HEK293T (cell line): ENCODE results near the gene B3GNT3.

Experiments
- CTCF ChIA-PET: fragments of 350-600 bp; formaldehyde crosslinking; extraction: SDS; loops from one replicate; lab custom pipeline; 2021; ENCODE audit warnings: antibody characterized with exemption, inconsistent platforms; lab: Yijun Ruan, JAX
- POLR2A ChIA-PET: fragments of 350-600 bp; formaldehyde crosslinking; extraction: SDS; loops from one replicate; lab custom pipeline; 2020; ENCODE audit warnings: antibody characterized with exemption, inconsistent platforms; lab: Yijun Ruan, JAX
- DNase-seq: peaks from one replicate; pipeline ENCODE4 v3.0.0; 2012; ENCODE audit warnings: mixed read lengths; ENCODE audit errors: extremely low spot score
- ARNT ChIP-seq: fragments of 450-650 bp; IDR thresholded peaks from 2 replicates; pipeline ENCODE4 v1.6.1; 2017; ENCODE audit warnings: mild to moderate bottlenecking
- BHLHE40 ChIP-seq: fragments of 450-650 bp; IDR thresholded peaks from 2 replicates; pipeline ENCODE4 v1.6.1; 2016; ENCODE audit warnings: mild to moderate bottlenecking, moderate library complexity, borderline replicate concordance
- CTBP1 ChIP-seq: fragments of 450-650 bp; IDR thresholded peaks from 2 replicates; pipeline ENCODE4 v1.6.1; 2016; ENCODE audit warnings: borderline replicate concordance
- ELF4 ChIP-seq: fragments of 450-650 bp; IDR thresholded peaks from 2 replicates; pipeline ENCODE4 v1.6.1; 2017; ENCODE audit warnings: antibody characterized with exemption
- FOXA1 ChIP-seq: fragments of 450-650 bp; IDR thresholded peaks from 2 replicates; pipeline ENCODE4 v1.6.1; 2016; ENCODE audit warnings: mild to moderate bottlenecking
- FOXK2 ChIP-seq: fragments of 450-650 bp; IDR thresholded peaks from 2 replicates; pipeline ENCODE4 v1.6.1; 2016; ENCODE audit warnings: mild to moderate bottlenecking
- FOXM1 ChIP-seq: fragments of 450-650 bp; IDR thresholded peaks from 2 replicates; pipeline ENCODE4 v1.6.1; 2017; ENCODE audit warnings: mild to moderate bottlenecking, borderline replicate concordance
- HDGF ChIP-seq: fragments of 450-650 bp; IDR thresholded peaks from 2 replicates; pipeline ENCODE4 v1.6.1; 2017; ENCODE audit warnings: antibody characterized with exemption, borderline replicate concordance
- L3MBTL2 ChIP-seq: fragments of 450-650 bp; conservative IDR thresholded peaks from 2 replicates; pipeline ENCODE4 v1.6.1; 2016; ENCODE audit warnings: mild to moderate bottlenecking
- LEF1 ChIP-seq: fragments of 450-650 bp; IDR thresholded peaks from 2 replicates; pipeline ENCODE4 v1.6.1; 2017; ENCODE audit warnings: mild to moderate bottlenecking, borderline replicate concordance
- NFRKB ChIP-seq: fragments of 450-650 bp; IDR thresholded peaks from 2 replicates; pipeline ENCODE4 v1.6.1; 2016; ENCODE audit warnings: mild to moderate bottlenecking, moderate library complexity
- SP1 ChIP-seq: fragments of 450-650 bp; IDR thresholded peaks from 2 replicates; pipeline ENCODE4 v1.6.1; 2017
- SUZ12 ChIP-seq: fragments of 450-650 bp; IDR thresholded peaks from 2 replicates; pipeline ENCODE4 v1.6.1; 2016; ENCODE audit warnings: mild to moderate bottlenecking
- TARDBP ChIP-seq: fragments of 450-650 bp; IDR thresholded peaks from 2 replicates; pipeline ENCODE4 v1.6.1; 2016
- ZNF384 ChIP-seq: fragments of 450-650 bp; IDR thresholded peaks from 2 replicates; pipeline ENCODE4 v1.6.1; 2016
- TF ChIP-seq, protein P1 (sequence below): fragments of 450-650 bp; IDR thresholded peaks from 2 replicates; pipeline ENCODE4 v1.6.1; 2016

The B3GNT3 gene

DNA sequence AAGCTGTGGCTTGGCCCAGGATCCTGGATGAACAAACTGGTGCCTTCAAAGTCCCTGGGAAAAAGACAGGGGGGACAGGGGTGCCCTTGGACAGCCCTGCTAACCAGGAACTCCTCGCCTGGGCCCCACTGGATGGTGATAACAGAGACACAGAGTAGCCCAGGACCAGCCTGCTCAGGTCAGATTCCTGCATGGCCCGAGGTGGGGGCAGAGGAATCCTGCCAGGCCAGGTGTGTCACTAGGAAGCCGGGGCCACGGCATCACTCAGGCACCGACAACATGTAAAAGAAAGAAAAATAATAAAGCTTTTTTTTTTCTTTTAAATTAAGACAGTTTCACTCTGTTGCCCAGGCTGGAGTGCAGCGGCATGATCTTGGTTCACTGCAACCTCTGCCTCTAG lies 59.1 kb downstream of the B3GNT3 start:
- POLR2A ChIA-PET = no interaction called here
- CTCF ChIA-PET = interaction anchor here (0.9 kb wide), 1 partner anchor 69 kb away, joined by 3 read pairs; no protein-coding TSS in a partner anchor
- DNase-seq = no peak
- TF ChIP-seq CTBP1 (no peak), ELF4 (no peak), BHLHE40 (no peak), NFRKB (no peak)

DNA sequence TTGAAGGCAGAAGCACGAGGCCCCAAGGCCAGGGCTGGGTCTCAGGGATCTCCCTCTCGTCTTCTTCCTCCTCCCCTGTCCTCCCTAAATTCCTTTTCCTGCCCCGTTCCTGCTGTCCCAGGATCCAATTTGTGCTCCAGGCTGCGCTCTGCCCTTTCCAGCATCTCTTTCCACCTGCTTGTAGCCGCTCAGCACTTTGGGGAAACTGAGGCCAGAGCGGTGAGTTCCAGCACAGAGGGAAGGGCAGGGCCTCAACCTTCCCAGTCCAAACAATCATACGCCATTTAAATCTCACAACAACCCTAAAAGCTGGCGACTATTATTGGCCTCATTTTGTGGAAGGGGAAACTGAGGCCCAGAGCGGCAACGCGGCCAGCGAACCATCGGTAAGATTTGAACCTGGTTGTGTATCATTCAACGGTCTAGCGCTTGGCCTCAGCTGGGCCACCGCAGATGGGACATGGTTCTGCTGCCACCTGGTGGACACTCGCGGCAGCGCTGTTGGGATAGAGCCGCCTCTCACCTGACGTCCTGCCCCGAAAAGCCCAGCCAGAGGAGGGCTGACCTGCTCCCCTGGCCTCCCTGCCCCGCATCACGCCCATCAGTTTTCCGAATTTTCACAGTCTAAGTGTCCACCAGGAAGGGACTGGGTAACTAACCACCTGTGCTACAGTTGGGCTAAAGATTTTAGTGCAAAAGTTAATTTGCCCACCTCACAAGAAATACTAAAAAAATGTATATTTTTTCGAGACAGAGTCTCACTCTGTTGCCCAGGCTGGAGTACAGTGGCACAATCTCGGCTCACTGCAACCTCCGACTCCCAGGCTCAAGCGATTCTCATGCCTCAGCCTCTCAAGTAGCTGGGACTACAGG lies 60.6 kb downstream of the B3GNT3 start:
- ChIA-PET CTCF (no interaction called here), POLR2A (no interaction called here)
- TF ChIP-seq ZNF384 = no peak
- TF ChIP-seq ARNT = no peak
- no peak for TF ChIP-seq ELF4
- no peak for TF ChIP-seq FOXM1
- no peak for TF ChIP-seq LEF1
- no peak for TF ChIP-seq L3MBTL2
- TF ChIP-seq SUZ12 = no peak
- TF ChIP-seq SP1 = no peak
- no peak for TF ChIP-seq HDGF
- TF ChIP-seq CTBP1 = no peak
- TF ChIP-seq NFRKB = no peak
- TF ChIP-seq FOXA1 = no peak
- no peak for TF ChIP-seq BHLHE40
- TF ChIP-seq TARDBP = no peak
- TF ChIP-seq, protein P1, sequence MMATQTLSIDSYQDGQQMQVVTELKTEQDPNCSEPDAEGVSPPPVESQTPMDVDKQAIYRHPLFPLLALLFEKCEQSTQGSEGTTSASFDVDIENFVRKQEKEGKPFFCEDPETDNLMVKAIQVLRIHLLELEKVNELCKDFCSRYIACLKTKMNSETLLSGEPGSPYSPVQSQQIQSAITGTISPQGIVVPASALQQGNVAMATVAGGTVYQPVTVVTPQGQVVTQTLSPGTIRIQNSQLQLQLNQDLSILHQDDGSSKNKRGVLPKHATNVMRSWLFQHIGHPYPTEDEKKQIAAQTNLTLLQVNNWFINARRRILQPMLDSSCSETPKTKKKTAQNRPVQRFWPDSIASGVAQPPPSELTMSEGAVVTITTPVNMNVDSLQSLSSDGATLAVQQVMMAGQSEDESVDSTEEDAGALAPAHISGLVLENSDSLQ = no peak
- no peak for TF ChIP-seq FOXK2
- DNase-seq = peak; percentile 79

DNA sequence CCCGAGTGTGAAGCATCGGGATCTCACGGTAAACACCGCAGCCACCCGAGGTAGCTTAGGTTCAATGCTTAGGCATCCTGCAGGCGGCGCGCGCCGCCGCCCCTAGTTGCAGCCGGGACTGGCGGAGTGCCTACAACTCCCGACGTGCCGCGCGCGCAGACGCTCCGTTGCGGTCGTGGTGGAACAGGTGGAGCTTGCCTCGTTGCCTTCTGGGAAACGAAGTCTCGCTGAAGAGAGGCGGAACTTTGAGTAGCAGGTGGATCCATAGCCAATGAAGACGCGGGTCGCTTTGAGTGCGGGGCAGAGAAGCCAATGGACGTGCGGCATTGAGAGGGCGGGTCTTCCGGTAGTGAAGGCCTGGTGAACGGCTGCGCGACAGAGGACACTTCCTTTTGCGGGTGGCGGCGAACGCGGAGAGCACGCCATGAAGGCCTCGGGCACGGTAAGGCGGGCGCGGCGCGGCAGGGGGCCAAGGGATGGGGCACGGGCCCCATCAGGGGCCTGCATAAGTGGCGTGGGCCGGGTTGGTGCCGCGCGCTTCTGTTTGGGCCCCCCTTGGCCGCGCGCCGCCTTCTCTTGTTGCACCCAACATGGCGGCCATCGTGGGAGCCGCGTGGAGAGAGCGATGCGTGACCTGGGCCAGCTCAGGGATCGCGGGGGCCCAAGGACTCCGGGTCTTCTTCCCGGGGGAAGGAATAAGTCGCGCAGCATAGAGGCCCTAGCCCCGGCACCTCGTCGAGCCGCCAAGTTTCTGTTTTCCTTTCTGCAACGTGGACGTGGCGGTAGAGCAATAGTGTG lies 64.8 kb downstream of the B3GNT3 start, which contains the start of gene RPL18A:
RPL18A (plus strand) TSS at position 378 of the 798 bp plus-strand sequence; CDS start at position 425, 47 bp downstream.
- TF ChIP-seq HDGF (no peak), ELF4 (peak; percentile 90), NFRKB (no peak), FOXK2 (peak; percentile 55; the same call in 1 of the 2 replicates), FOXA1 (no peak), LEF1 (peak; percentile 41; the same call in 1 of the 2 replicates)
- TF ChIP-seq, protein P1 = peak; percentile 100
- ChIA-PET CTCF (interaction anchor here (0.5 to 1.4 kb wide), 8 partner anchors 10 to 499 kb away, joined by 3 to 8 read pairs (median 4); partner anchors contain the start of gene CCDC124), POLR2A (interaction anchor here (0.6 to 3.8 kb wide), 46 partner anchors 8 to 469 kb away, joined by 3 to 80 read pairs (median 4); partner anchors contain the start of genes CCDC124, JAK3, JUND and MAP1S)
- peak; percentile 95 for DNase-seq

DNA sequence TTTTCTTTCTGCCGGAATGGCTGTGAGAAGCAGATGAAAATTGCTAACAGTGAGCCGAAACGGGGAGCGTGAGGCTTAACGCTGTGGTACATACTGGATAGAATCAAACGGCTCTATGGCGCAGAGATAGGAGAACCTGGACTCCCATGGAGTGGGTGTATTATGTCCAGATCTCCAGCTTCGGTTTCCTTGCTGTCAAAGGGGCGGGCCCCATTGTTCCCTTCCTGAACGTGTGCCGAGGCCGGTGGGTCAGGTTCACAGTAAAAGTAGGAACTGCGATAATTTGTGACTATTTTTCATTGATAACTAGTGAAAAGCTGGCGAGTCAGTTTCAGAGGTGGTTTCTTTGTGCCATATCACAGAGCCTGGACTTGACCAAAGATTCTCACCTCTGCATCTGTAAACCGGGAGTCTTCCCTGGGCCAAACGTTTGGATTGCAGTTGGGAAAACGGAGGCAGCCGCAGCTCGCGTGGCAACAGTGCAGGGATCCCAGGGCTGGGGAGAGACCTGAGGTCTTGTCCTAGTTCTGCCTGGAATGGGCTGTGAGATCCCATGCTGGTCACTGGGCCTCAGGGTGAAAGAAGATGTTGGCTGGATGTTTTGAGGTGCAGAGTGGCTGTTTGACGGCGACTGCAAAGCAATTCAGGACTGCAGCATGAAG lies 65.5 kb downstream of the B3GNT3 start:
- POLR2A ChIA-PET = interaction anchor here (0.9 to 3.8 kb wide), 8 partner anchors 15 to 441 kb away, joined by 3 to 80 read pairs (median 6); partner anchors contain the start of gene CCDC124
- CTCF ChIA-PET = interaction anchor here (0.7 to 1.0 kb wide), 2 partner anchors 10 to 559 kb away, joined by 3 to 7 read pairs; partner anchors contain the start of gene SSBP4
- TF ChIP-seq SUZ12 (no peak), NFRKB (no peak), LEF1 (no peak), FOXA1 (no peak), HDGF (no peak)
- TF ChIP-seq, protein P1 = no peak
- no peak for DNase-seq

DNA sequence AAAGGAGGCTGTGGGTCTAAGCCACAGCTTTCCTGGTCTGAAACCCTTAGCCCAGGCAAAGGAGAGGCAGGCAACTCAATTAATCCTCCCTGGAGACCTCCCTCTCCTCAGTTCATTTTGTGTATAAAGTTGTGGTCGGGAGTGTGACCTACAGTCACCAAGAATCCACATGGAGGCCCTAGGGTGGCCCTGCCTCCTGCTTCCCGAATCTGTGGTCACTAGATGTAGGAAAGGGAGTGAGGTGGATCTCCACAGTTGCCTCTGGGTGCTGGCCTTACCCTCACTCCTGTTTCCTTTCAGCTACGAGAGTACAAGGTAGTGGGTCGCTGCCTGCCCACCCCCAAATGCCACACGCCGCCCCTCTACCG lies 66.0 kb downstream of the B3GNT3 start:
- TF ChIP-seq FOXK2 = no peak
- no peak for TF ChIP-seq ZNF384
- no peak for TF ChIP-seq BHLHE40
- TF ChIP-seq TARDBP = no peak
- TF ChIP-seq ELF4 = no peak
- no peak for TF ChIP-seq SP1
- TF ChIP-seq HDGF = no peak
- TF ChIP-seq SUZ12 = no peak
- TF ChIP-seq L3MBTL2 = no peak
- no peak for TF ChIP-seq FOXA1
- TF ChIP-seq, protein P1 = no peak
- no peak for TF ChIP-seq LEF1
- TF ChIP-seq ARNT = no peak
- TF ChIP-seq FOXM1 = no peak
- no peak for TF ChIP-seq CTBP1
- no peak for TF ChIP-seq NFRKB
- ChIA-PET POLR2A (interaction anchor here (0.9 to 3.8 kb wide), 5 partner anchors 16 to 290 kb away, joined by 3 to 80 read pairs (median 7); partner anchors contain the start of gene CCDC124), CTCF (interaction anchor here (0.7 to 1.0 kb wide), 2 partner anchors 9 to 558 kb away, joined by 3 to 7 read pairs; partner anchors contain the start of gene SSBP4)
- DNase-seq = no peak
